GM12892 (cell line): ENCODE measurements around the gene HOXA11.

Experiments used
- POLR2A ChIP-seq: IDR thresholded peaks from 2 replicates; pipeline ENCODE4 v1.6.1; 2011; ENCODE audit warnings: low read depth, low read length, control low read depth
- TAF1 ChIP-seq: IDR thresholded peaks from 2 replicates; pipeline ENCODE4 v1.6.1; 2011; ENCODE audit warnings: low read depth, mild to moderate bottlenecking, control low read depth, low read length, borderline replicate concordance

- TF ChIP-seq POLR2A, result no peak
- TF ChIP-seq TAF1, result no peak
These were observed 34.3 kb downstream of the HOXA11 start for GRCh38 chr7:27150568-27151340.
